Pons (tissue), 1 donor: ENCODE data around the gene SLC25A25.
"Not testable (repeated sequence)": the region's sequence is repeated elsewhere in the genome, so short reads cannot be mapped to it uniquely, and the experiment has no call there.

Experiments
- DNase-seq: peaks from one replicate; pipeline ENCODE4 v3.0.0-alpha.2; 2016; ENCODE audit warnings: low spot score

The SLC25A25 gene

DNA sequence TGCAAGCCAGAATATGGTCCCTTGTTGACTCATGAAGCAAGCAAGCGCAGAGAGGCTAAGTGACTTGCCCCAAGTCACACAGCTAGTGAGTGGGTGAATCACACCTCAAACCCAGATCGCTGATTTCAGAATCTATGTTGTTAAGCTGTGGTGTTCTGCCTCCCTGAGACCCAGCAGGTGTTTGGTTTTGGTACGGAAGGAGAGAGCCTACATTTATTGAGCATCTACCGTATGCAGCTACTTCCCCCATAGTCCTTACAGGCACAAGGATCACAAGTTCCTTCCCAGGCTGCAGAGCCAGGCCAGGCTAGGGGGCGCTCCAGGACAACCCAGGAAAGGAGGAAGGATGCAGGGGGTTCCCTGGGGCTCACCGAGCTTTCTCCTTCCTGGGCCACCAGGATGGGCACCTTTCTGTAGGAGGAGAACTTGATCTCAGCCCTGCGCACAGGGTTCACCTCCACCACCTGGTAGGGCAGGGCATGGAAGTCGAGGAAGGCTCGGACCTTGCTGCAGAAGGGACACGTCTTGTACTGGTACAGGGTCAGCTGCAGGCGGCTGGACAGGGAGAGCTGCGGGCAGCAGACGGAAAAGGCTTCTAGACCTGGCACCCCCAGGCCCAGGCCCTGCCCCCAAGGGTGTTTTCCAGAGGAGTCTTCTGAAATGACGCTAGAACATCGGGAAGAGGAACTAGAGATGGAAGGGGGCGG is 57.0 kb downstream of the SLC25A25 start:
- peak; percentile 41 for DNase-seq

DNA sequence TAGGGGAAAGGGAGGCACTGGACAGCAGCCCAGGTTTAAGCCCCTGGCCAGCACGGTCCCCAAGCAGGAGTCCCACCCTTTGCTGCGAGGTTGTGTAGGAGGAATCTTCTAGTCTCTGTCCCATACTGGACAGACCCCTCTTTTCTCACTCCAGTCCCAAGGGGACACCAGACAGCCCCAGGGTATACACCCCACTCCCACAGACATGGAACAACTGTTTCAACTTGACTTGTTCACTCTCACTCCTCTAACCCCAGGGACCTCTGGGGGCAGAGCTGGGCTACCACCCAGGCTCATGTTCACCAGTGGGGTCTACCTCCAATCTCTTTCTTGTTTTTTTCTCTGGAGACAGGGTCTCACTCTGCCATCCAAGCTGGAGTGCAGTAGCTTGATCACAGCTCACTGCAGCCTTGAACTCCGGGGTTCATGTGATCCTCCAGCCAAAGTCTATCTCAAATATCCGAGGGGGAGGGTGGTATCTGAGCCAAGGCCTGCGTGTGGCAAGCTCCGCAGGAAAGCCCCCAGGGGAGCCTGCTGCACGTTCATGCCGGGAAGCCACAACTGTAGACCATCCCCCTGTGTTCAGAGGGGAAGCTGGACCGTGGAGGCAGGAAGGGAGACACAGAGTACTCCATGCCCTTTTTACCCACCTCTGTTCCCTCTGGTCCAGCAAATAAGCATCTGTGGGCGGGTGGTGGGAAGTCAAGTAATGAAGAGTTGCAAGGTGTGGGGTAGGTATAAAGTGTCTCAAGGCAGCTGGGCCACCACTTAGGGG is 57.7 kb downstream of the SLC25A25 start:
- no peak for DNase-seq

GRCh38 chr9:128127568-128127989 is 59.5 kb downstream of the SLC25A25 start, which contains the start of gene PTGES2:
TSS of gene PTGES2 (minus strand) at chr9:128127729. CDS start at chr9:128127717, 12 bp downstream.
- peak; percentile 81 for DNase-seq

GRCh38 chr9:128127990-128128835 is 60.2 kb downstream of the SLC25A25 start:
- DNase-seq, result peak; percentile 91

- no peak for DNase-seq
Measured at GRCh38 chr9:128128836-128129590, 61.0 kb downstream of the SLC25A25 start.

GRCh38 chr9:128129976-128130590 is 62.1 kb downstream of the SLC25A25 start:
- not testable (repeated sequence) for DNase-seq

DNA sequence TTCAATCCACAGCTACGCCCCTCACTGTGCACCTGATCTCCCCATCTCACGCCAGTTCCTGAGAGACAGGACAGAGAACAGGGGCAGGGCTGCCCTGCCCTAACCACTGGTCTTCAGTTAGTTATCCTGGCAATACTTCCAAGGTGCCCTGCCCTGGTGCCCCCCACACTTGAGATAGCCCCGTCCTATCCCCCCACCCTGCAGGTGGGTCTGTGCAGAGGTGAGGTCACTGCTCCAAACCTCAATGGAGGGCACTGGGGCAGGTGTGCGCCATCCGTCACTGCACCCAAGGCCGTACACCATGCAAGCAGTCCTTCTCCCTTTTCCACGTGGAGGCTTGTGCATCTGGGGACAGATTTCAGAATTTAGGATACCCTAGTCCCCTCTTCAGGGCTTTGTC is 62.6 kb downstream of the SLC25A25 start:
- DNase-seq, result not testable (repeated sequence)

DNA sequence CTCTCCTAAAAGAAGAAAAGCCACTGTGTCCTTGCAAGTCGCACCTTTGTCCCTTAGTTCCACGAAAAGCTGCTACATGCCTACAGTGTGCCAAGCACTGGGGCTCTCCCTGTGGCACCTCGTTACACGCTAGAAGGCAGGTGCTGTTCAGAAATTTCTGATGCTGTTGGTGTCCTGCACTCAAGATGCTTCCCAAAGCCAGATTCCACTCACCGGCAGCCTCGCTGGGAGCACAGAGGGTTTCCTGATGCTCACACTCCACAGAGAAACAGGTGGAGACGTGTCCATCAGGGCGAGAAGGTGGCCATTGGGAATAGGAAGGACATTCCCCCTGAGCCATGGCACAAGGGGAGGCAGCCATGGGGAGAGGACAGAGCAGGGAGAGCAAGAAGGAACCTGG is 63.3 kb downstream of the SLC25A25 start:
- DNase-seq, result not testable (repeated sequence)

DNA sequence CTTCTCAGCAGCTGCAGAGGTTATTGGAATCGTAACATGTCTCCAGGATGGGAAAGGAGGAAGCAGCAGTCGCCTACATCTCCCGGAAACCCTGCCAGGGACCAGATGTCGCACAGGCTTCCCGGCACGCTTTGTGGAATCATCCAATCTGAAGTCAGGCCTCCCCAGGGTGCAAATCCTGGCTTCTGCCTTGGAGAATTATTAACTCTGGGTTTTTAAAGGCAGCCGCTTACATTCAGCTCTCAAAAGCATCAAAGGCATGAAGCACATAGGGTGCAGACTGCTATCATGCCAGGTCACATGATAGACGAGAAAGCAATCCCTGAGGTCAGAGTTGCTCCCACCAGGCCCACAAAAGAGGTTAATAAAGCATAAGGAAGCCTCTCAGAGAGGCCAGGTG is 64.1 kb downstream of the SLC25A25 start:
- DNase-seq, result not testable (repeated sequence)

DNA sequence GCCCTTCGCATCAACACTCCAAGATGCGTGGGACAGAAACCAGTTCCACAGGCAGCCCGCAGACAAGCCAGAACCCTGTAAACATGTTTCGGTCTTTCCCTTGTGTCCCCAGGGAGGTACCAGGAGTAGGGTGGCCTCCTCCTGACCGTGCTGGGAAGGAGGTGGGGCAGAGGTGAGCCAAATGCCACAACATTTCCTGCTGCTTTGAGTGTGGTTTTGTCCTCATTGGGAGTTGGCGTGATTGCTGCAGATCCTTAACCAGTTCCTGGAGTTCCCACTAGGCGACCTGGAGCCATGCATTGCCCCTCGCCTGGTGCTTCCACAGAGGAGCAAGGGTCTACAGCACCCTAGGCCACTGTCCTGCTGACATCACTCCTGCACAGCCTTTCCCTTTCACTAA is 67.5 kb downstream of the SLC25A25 start:
- DNase-seq, result not testable (repeated sequence)

DNA sequence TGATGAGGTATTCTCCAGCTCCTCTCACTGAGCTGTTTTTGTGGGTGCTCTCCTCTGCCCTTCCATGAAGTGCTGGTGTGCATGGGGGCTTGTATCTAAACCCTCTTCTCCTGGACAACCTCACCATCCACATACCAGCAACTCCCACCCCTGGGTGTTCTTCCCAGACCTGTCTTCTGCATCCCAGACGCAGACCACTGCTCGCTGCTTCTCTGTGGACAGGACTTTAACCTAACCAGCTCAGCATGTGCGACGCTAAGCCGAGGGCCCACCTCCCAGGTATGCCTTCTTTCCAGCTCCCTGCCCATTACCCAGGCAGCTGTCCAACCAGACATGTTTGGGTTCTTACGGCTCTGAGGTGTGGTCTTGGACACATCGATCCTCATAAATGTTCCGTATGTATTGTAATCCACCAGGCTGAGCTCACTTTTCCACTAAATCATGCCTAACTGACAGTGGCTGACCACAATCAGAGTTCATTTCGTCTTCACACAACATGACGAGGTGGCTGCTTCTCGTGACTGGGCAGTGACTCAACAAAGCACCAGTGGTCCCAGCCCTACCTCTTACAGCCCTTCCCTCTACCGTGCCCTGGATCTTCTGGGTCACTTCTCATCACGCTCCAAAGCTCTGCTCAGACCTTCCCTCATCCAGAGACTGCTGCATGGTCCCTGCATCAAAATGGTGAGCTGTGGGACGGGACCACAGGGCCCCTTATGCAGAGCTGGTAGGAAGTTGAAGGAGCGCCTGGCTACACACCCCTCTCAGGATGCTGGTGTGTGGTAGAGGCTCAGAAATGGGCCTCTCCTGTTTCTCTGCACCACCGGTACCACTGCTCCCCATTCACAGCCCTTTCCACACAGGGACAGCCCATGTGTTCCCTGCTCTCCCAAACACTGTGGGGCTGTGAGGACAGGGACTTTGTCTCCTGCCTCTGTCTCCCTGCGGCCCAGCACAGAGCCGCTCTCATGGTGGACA is 69.1 kb downstream of the SLC25A25 start:
- DNase-seq, result no peak

DNA sequence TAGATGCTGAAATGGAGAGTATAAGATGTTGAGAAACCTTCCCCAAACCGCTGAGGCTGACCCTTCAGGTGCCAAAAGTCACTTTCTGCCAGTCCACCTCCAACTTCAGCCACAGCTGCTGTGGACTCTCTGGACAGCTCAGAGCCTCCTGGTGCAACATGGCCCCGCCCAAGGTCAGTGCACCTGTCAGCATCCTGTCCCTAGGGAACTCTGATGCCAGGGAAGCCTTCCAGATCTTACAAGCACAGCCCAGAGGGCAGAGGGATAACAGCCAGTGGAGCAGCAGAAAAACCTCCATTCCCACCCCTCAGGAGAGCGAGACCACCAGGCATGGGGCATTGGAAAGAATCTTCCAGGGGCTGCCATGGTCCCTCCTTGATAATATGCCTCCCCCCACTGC is 70.0 kb downstream of the SLC25A25 start:
- no peak for DNase-seq

DNA sequence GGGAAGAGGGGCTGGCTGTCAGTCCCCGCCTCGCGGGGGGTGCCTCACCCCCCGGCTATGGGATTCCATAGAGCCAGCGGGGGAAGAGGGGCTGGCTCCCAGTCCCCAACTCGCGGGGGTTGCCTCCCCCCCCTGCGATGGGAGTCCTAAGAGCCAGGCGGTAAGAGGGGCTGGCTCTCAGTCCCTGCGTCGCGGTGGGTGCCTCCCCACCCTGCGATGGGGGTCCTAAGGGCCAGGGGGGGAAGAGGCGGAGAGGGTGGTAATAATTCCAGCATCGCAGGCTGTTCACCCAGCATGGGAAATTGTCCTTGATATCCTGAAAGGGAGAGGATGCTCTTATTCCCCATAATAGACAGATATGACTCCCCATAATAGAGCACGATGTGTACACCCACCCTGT is 71.6 kb downstream of the SLC25A25 start:
- DNase-seq, result no peak

- no peak for DNase-seq
Measured at GRCh38 chr9:128141604-128142003, 73.6 kb downstream of the SLC25A25 start.

DNA sequence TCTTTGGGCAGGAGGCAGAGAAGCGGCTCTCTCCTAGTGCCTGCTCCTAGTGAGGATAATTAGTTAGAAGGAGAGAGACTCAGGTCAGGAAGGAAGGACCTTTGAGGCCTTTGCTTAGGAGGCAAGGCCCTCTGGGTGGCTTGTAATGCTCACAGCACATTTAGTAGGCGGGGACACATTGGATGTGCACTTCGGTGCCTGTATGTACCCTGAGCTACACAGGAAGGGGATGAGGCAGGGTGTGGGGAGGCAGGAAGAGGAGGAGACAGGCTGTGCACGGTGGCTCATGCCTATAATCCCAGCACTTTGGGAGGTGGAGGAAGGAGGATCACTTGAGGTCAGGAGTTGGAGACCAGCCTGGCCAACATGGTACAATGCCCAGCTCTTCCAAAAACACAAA is 74.0 kb downstream of the SLC25A25 start:
- no peak for DNase-seq

GRCh38 chr9:128142596-128142995 is 74.6 kb downstream of the SLC25A25 start:
- no peak for DNase-seq

GRCh38 chr9:128143525-128144238 is 75.7 kb downstream of the SLC25A25 start:
- no peak for DNase-seq

GRCh38 chr9:128144239-128145181 is 76.5 kb downstream of the SLC25A25 start:
- DNase-seq, result no peak
